Chondrocyte (in vitro differentiated cells): ENCODE results near the gene RETREG2. TPM values are rescaled to one million over a fixed set of nuclear protein-coding genes. Genes with fewer than 3 reads are reported as not detected.
A peak's percentile ranks its signal among the peaks of the same experiment; 100 is the strongest.

Experiments
- DNase-seq: peaks from one replicate; pipeline ENCODE4 v3.0.0; 2021; ENCODE audit warnings: mixed read lengths, low spot score
- H3K27ac Mint-ChIP-seq: one replicate; pipeline ENCODE4 v1.8.0; 2021; ENCODE audit warnings: mild to moderate bottlenecking, moderate library complexity, mixed read lengths; ENCODE audit not compliant: unreplicated experiment
- H3K27me3 Mint-ChIP-seq: 2 replicates; pipeline ENCODE4 v1.8.0; 2021; ENCODE audit warnings: low read depth, mixed read lengths
- H3K36me3 Mint-ChIP-seq: 2 replicates; pipeline ENCODE4 v1.8.0; 2021; ENCODE audit warnings: low read depth, mixed read lengths
- H3K4me1 Mint-ChIP-seq: 2 replicates; pipeline ENCODE4 v1.8.0; 2021; ENCODE audit warnings: low read depth, mild to moderate bottlenecking, mixed read lengths
- H3K4me3 Mint-ChIP-seq: one replicate; pipeline ENCODE4 v1.8.0; 2021; ENCODE audit warnings: mild to moderate bottlenecking, moderate library complexity, mixed read lengths; ENCODE audit not compliant: unreplicated experiment
- H3K9me3 Mint-ChIP-seq: 2 replicates; pipeline ENCODE4 v1.8.0; 2021; ENCODE audit warnings: low read depth, mixed read lengths
- CTCF ChIP-seq: fragments of 200-600 bp; sonication (generic); IDR thresholded peaks from 2 replicates; pipeline ENCODE4 v1.5.0; 2021; ENCODE audit warnings: antibody characterized with exemption, mild to moderate bottlenecking, moderate library complexity
- total RNA-seq: library from RNA; stranded (reverse); gene quantifications from 3 replicates; pipeline ENCODE4 v1.2.1, GENCODE V29; 2021

RETREG2 gene
- total RNA-seq, 1 donor from 2014 or later = 88.0 TPM

- peaks cover 28% of the 10 kb centered on the region for H3K4me1 Mint-ChIP-seq
- DNase-seq = peak; percentile 97
- no peak for TF ChIP-seq CTCF
- no peaks in the 10 kb centered on the region for H3K27me3 Mint-ChIP-seq
- peak within 1 kb of the TSS; percentile 99 for H3K27ac Mint-ChIP-seq
- H3K4me3 Mint-ChIP-seq = peak within 1 kb of the TSS; percentile 84
- H3K9me3 Mint-ChIP-seq = no peaks in the 10 kb centered on the region
- H3K36me3 Mint-ChIP-seq = peaks cover 18% of the 10 kb centered on the region
These were observed 40.9 kb downstream of the RETREG2 start, which contains the start of gene ABCB6 for GRCh38 chr2:219218732-219219701. TSS of gene ABCB6 (minus strand) at chr2:219218958. CDS start at chr2:219218673, 285 bp downstream.

DNA sequence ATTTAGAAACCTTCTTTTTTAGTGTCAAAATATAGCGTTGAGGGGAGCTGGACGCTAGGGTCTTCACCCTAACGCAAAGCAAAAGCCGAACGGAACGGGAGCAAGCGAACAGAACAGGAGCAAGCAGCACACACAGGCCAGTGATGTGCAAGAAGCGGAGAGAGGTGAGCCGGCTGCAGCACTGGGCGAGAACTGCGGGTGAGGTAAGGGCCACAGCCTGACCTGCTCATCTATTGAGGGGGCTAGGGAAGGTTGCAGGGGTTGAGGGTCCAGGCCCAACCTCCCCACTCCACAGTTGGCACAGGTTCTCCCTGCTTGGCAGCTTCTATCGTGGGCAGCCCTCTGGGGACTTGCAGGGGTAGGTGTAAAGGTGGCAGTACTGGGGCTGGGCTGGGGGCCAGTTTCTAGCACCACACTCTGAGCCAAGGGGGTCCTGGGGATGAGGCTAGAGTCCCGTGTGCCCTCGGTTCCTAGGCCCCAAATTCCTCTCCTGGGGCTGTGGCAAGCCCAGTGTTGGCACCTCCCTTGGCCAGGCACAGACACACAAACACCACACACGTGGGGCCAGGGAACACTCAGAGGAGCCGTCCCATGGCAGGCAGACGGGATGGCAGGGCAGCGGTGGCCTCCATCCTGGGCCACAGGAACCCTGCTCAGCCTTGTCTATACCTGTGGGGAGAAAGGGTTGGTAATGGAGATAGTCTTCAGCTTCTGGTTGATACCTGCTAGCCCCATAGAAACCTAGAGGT, 41.9 kb downstream of the RETREG2 start:
- Mint-ChIP-seq H3K4me3 (peak overlapping the region; percentile 84), H3K9me3 (no peaks in the 10 kb centered on the region), H3K27ac (peak overlapping the region; percentile 45), H3K4me1 (peaks cover 28% of the 10 kb centered on the region), H3K36me3 (peaks cover 14% of the 10 kb centered on the region), H3K27me3 (no peaks in the 10 kb centered on the region)
- DNase-seq = no peak
- TF ChIP-seq CTCF = no peak

GRCh38 chr2:219220652-219221402, 42.8 kb downstream of the RETREG2 start:
- Mint-ChIP-seq H3K4me1 (peaks cover 28% of the 10 kb centered on the region), H3K27ac (no peak overlapping the region), H3K4me3 (no peak overlapping the region), H3K9me3 (no peaks in the 10 kb centered on the region), H3K36me3 (peaks cover 18% of the 10 kb centered on the region), H3K27me3 (no peaks in the 10 kb centered on the region)
- no peak for DNase-seq
- TF ChIP-seq CTCF = no peak

DNA sequence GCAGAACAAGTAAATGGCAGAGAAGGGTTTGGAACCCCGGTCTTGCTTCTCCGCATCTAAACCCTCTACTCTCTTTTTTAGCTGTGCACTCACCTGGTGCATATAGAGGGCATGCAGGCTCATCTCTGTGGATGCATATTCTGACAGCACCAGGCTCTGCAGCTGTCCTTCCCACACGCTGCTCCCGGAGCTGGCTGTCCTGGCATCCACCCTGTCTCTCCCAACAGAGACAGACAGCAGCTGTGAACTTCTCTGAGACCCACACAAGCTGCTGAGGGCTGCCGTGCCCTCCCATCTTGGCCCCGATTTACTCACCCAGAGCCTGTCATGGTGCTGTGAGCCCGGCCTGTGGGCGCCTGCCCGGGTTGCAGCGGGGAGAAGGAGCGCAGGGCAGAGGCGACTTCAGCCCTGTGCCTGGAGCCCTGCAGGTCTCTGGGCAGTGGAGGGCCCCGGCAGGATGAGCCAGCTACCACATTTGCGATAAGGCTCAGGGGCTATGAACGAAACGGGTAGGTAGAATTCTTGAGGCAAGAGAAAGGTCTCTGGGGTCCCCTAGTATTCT, 44.0 kb downstream of the RETREG2 start:
- Mint-ChIP-seq H3K9me3 (no peaks in the 10 kb centered on the region), H3K36me3 (peaks cover 21% of the 10 kb centered on the region), H3K4me1 (peaks cover 26% of the 10 kb centered on the region), H3K27ac (no peak overlapping the region), H3K27me3 (no peaks in the 10 kb centered on the region), H3K4me3 (no peak overlapping the region)
- TF ChIP-seq CTCF = no peak
- no peak for DNase-seq
